Transverse colon (tissue), 4 donors: ENCODE results near the gene CCDC197. TPM values are rescaled to one million over a fixed set of nuclear protein-coding genes. Genes with fewer than 3 reads are reported as not detected.

Source experiments
- DNase-seq: peaks from one replicate; pipeline ENCODE4 v3.0.0-alpha.2; 2019
- H3K27ac ChIP-seq, 4 donors: fragments of 200-600 bp; sonication (generic); 2 replicates each; pipeline ENCODE4 v1.5.1; 2016 to 2018; ENCODE audit warnings: inconsistent platforms in 4 of 4
- H3K27me3 ChIP-seq: fragments of 200-600 bp; sonication (generic); 2 replicates; pipeline ENCODE4 v1.5.1; 2017; ENCODE audit warnings: inconsistent platforms
- H3K36me3 ChIP-seq, 4 donors: fragments of 200-600 bp; sonication (generic); 2 replicates each; pipeline ENCODE4 v1.5.1; 2017 to 2019; ENCODE audit warnings: inconsistent platforms in 4 of 4
- H3K4me1 ChIP-seq, 4 donors: fragments of 200-600 bp; sonication (generic); 2 replicates each; pipeline ENCODE4 v1.5.1; 2017 to 2020; ENCODE audit warnings: inconsistent platforms in 4 of 4
- H3K4me3 ChIP-seq, 4 donors: fragments of 200-600 bp; sonication (generic); 1 replicate in 1 of 4; 2 replicates in 3 of 4; pipeline versions ENCODE4 v1.5.1 to v1.6.1; 2017 to 2019; ENCODE audit warnings: inconsistent platforms in 4 of 4
- H3K9me3 ChIP-seq, 2 donors: fragments of 200-600 bp; sonication (generic); 2 replicates each; pipeline ENCODE4 v1.5.1; 2017 to 2019; ENCODE audit warnings: inconsistent platforms in 2 of 2
- EP300 ChIP-seq: sonication (generic); formaldehyde crosslinking; IDR thresholded peaks from one replicate; pipeline ENCODE4 v1.6.1; 2017; ENCODE audit warnings: antibody characterized with exemption, low read depth
- POLR2A ChIP-seq: fragments of 450-650 bp; IDR thresholded peaks from one replicate; pipeline ENCODE4 v1.6.1; 2016; ENCODE audit warnings: antibody characterized with exemption, mild to moderate bottlenecking, moderate library complexity
- POLR2AphosphoS5 ChIP-seq, 3 donors: sonication (generic); formaldehyde crosslinking; IDR thresholded peaks; one replicate each; pipeline ENCODE4 v1.6.1; 2016; ENCODE audit warnings: antibody characterized with exemption in 3 of 3
- WGBS, 2 donors: methylation state at CpG; one replicate each; pipeline ENCODE4 v1.1.5; 2018; ENCODE audit warnings: low coverage in 1 of 2; 5-methylcytosine and 5-hydroxymethylcytosine counted together
- in situ Hi-C, 4 donors: fragments of 200-750 bp; cut with MboI; loops; one replicate each; pipeline versions ENCODE4 v1.15.0 to v1.15.1; 2017; ENCODE audit warnings: low sequenced_read_pairs in 3 of 4, low pct_ligation_motif_present in 1 of 4, low pct_unique_long_range_greater_than_20kb in 1 of 4
- intact Hi-C: fragments of 100-400 bp; cut with DNase I; formaldehyde crosslinking; loops from one replicate; pipeline ENCODE4 v1.15.1; 2023; ENCODE audit warnings: low total_unique reads
- total RNA-seq, 4 donors: library from RNA; depleted of rRNA; stranded (reverse); fragments of >200 nt; gene quantifications; one replicate each; pipeline ENCODE4 v1.1.0, GENCODE V29; 2016
- TF ChIP-seq, protein P1 (sequence below), 5 experiments: fragments of 200-600 bp in 3 of 5; fragments of 450-650 bp in 2 of 5; sonication (generic) in 3 of 5; IDR thresholded peaks; 1 replicate in 2 of 5; 2 replicates in 3 of 5; pipeline ENCODE4 v1.5.1; 2016 to 2017; ENCODE audit warnings: antibody characterized with exemption in 5 of 5, inconsistent platforms in 3 of 5, mild to moderate bottlenecking in 2 of 5, moderate library complexity in 1 of 5

Gene CCDC197
- total RNA-seq, 4 donors from 2014 or later, result not detected

DNA sequence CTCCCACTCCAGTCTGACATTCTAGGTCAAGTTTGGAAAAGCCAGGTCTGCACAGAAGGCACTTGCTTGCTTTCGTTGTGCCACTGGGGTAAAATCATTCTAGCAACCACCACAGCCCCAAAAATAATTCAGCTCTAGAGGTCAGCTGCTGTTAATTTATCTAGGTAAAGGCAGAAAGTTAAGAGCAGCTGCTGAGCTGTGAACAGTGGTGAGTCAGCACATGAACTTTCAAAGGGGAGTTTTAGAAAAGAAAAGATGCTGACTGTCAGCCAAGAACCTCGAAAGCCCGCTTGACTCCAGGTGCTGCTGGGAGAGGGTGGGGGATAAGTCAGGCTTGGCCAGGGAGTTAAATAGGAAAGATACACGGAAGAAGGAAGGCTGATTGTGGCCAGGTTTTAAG is 12.7 kb downstream of the CCDC197 start:
- TF ChIP-seq POLR2A (no peak), EP300 (no peak), POLR2AphosphoS5 (IDR thresholded peaks at IDR 0.05) (no peak)
- TF ChIP-seq, protein P1, sequence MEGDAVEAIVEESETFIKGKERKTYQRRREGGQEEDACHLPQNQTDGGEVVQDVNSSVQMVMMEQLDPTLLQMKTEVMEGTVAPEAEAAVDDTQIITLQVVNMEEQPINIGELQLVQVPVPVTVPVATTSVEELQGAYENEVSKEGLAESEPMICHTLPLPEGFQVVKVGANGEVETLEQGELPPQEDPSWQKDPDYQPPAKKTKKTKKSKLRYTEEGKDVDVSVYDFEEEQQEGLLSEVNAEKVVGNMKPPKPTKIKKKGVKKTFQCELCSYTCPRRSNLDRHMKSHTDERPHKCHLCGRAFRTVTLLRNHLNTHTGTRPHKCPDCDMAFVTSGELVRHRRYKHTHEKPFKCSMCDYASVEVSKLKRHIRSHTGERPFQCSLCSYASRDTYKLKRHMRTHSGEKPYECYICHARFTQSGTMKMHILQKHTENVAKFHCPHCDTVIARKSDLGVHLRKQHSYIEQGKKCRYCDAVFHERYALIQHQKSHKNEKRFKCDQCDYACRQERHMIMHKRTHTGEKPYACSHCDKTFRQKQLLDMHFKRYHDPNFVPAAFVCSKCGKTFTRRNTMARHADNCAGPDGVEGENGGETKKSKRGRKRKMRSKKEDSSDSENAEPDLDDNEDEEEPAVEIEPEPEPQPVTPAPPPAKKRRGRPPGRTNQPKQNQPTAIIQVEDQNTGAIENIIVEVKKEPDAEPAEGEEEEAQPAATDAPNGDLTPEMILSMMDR (IDR thresholded peaks at IDR 0.05), result no peak
- no peaks in the 10 kb centered on the region for H3K9me3 ChIP-seq
- WGBS, 2 donors, result 25 to 26% methylated on average over 3 to 4 of the region's 4 CpGs
- no peaks in the 10 kb centered on the region for H3K4me1 ChIP-seq
- no peak overlapping the region for H3K4me3 ChIP-seq
- intact Hi-C loops, result no loop called here
- DNase-seq, result no peak
- in situ Hi-C loops, result no loop called here
- no peaks in the 10 kb centered on the region for H3K36me3 ChIP-seq
- H3K27ac ChIP-seq, result peak overlapping the region in 1 of 4 donors; percentile 25
- no peaks in the 10 kb centered on the region for H3K27me3 ChIP-seq

DNA sequence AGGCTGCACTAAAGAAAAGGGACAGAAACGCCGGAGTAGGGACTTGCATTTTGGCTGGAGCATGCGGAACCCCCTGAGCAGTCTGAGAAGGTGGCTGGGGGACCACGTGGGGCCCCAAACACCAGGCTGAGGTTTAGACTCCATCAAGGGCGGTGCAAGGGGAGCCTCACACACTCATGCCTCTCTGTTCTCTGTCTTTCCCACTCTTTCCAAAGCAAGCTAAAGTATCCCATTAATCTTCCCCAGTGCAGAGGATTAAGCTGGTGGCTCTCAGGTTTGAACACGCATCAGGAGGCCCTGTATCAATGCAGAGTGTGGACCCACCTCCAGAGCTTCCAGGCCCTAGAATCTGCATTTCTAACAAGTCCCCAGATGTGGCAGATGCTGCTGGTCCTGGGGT is 13.5 kb downstream of the CCDC197 start:
- no peak overlapping the region for H3K27ac ChIP-seq
- H3K4me3 ChIP-seq, result no peak overlapping the region
- no peak for DNase-seq
- H3K4me1 ChIP-seq, result no peaks in the 10 kb centered on the region
- intact Hi-C loops, result no loop called here
- WGBS, 2 donors, result 91% methylated on average over 5 to 6 of the region's 6 CpGs
- H3K9me3 ChIP-seq, result no peaks in the 10 kb centered on the region
- TF ChIP-seq POLR2AphosphoS5 (IDR thresholded peaks at IDR 0.05), result no peak
- TF ChIP-seq POLR2A, result no peak
- no peak for TF ChIP-seq EP300
- TF ChIP-seq, protein P1 (IDR thresholded peaks at IDR 0.05), result no peak
- no peaks in the 10 kb centered on the region for H3K27me3 ChIP-seq
- in situ Hi-C loops, result no loop called here
- no peaks in the 10 kb centered on the region for H3K36me3 ChIP-seq

DNA sequence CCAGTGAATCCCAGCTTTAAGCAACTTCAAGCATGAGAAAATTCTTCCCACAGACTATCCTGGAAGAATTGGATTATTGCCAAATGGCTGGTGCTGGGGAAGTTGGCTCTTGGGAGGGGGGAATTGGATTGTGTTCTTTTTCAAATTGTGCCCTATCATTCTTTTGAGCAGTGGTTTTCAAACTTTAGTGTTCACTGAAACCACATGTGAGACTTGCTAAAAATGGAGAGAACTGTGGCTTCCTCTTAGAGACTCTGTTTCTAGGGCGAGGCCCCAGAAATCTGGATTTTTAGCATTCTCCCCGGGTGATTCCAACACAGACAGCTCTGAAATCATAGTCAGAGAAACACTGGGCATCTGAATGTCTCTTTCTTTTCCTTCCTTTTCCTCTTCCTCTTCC is 14.7 kb downstream of the CCDC197 start:
- no peak for TF ChIP-seq EP300
- no peak for TF ChIP-seq POLR2A
- TF ChIP-seq, protein P1 (IDR thresholded peaks at IDR 0.05), result no peak
- no peak for TF ChIP-seq POLR2AphosphoS5 (IDR thresholded peaks at IDR 0.05)
- Histone ChIP-seq H3K4me1 (no peaks in the 10 kb centered on the region), H3K27me3 (no peaks in the 10 kb centered on the region), H3K9me3 (no peaks in the 10 kb centered on the region), H3K27ac (no peak overlapping the region), H3K36me3 (no peaks in the 10 kb centered on the region), H3K4me3 (no peak overlapping the region)
- intact Hi-C loops (no loop called here), in situ Hi-C loops (no loop called here)
- 41 to 55% methylated on average over 2 of the region's 2 CpGs for WGBS, 2 donors
- no peak for DNase-seq

DNA sequence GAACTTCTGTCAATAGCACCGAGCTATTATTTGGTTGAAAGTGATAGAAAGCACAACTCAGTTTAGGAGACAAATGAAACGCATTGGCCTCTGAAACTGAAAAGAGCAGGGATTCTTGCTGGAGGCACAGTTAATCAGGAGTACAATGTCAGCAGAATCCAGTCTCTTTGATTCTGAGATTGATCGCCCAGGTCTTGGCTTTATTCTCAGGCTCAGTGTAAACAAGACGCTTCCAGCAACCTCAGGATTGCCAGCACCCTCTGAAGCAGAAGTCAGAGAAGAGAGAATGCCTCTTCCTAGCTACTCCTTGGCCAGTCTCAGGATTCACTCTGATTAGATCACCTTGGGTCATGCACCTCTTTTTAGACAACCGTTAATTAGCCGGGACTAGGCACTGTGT is 17.3 kb downstream of the CCDC197 start:
- in situ Hi-C loops, result no loop called here
- Histone ChIP-seq H3K4me1 (no peaks in the 10 kb centered on the region), H3K36me3 (no peaks in the 10 kb centered on the region), H3K9me3 (no peaks in the 10 kb centered on the region), H3K27me3 (no peaks in the 10 kb centered on the region), H3K27ac (no peak overlapping the region), H3K4me3 (no peak overlapping the region)
- no peak for TF ChIP-seq POLR2AphosphoS5 (IDR thresholded peaks at IDR 0.05)
- 42 to 76% methylated on average over 2 to 6 of the region's 6 CpGs for WGBS, 2 donors
- DNase-seq, result no peak
- intact Hi-C loops, result no loop called here

DNA sequence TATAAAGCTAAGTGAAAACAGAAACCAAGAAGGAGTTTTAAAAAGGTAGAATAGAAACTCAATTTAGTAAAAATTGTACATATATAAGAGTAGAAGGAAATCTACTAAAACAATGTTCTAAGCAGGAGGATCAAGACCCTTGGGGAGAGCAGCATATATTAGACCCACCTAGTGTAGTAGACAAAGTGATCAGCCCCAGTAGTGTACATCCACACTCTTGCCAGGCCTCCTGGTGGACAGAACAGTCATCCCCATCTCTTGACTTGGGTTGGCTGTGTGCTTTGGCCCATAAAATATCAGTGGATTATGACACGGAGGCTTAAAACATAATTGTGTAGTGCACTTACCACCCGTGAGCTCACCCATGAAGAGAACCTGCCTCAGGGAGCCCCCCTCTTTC is 18.1 kb downstream of the CCDC197 start:
- H3K4me3 ChIP-seq, result no peak overlapping the region
- no peaks in the 10 kb centered on the region for H3K27me3 ChIP-seq
- TF ChIP-seq POLR2A (no peak), POLR2AphosphoS5 (IDR thresholded peaks at IDR 0.05) (no peak), EP300 (no peak)
- TF ChIP-seq, protein P1 (IDR thresholded peaks at IDR 0.05), result no peak
- H3K9me3 ChIP-seq, result no peaks in the 10 kb centered on the region
- intact Hi-C loops (no loop called here), in situ Hi-C loops (no loop called here)
- WGBS, 2 donors, result 80% methylated on average over 2 of the region's 2 CpGs; no CpG with 5 or more reads in 1 of the 2 donors
- H3K27ac ChIP-seq, result no peak overlapping the region
- H3K36me3 ChIP-seq, result no peaks in the 10 kb centered on the region
- DNase-seq, result no peak
- no peaks in the 10 kb centered on the region for H3K4me1 ChIP-seq
